ENCODE measurements around the gene SEPTIN5. TPM values are rescaled to one million over a fixed set of nuclear protein-coding genes. Genes with fewer than 3 reads are reported as not detected.

SEPTIN5 gene
- polyA plus RNA-seq, 4 donors, result 2.2 to 10.2 (median 6.1) TPM

- Histone ChIP-seq H3K27me3 (ENCODE audit: control insufficient read depth in 3 of 3, insufficient read depth in 3 of 3, low read length in 3 of 3) (peaks cover 5 to 42% (median 5%) of the 10 kb centered on the region in 3 donors), H3K36me3 (ENCODE audit: control insufficient read depth in 3 of 3, insufficient read depth in 2 of 3, low read depth in 1 of 3, low read length in 3 of 3) (no peaks in the 10 kb centered on the region), H3K9me3 (ENCODE audit: control insufficient read depth in 2 of 2, insufficient read depth in 1 of 2, low read depth in 1 of 2, low read length in 1 of 2) (no peaks in the 10 kb centered on the region), H3K4me3 (ENCODE audit: low read depth in 1 of 3, low read length in 3 of 3) (no peak overlapping the region), H3K4me1 (ENCODE audit: control insufficient read depth in 3 of 3, insufficient read depth in 2 of 3, low read depth in 1 of 3, low read length in 2 of 3) (peaks cover 0 to 7% (median 0%) of the 10 kb centered on the region in 3 donors), H3K27ac (ENCODE audit: low read depth in 1 of 3, low read length in 2 of 3) (no peak overlapping the region)
- no peak for DNase-seq
- 77 to 82% (median 81%) methylated on average over 9 of the region's 9 CpGs for WGBS, 3 donors
- FAIRE-seq, result no peak
These were observed 15.2 kb downstream of the SEPTIN5 start for GRCh38 chr22:19729507-19729906.

DNA sequence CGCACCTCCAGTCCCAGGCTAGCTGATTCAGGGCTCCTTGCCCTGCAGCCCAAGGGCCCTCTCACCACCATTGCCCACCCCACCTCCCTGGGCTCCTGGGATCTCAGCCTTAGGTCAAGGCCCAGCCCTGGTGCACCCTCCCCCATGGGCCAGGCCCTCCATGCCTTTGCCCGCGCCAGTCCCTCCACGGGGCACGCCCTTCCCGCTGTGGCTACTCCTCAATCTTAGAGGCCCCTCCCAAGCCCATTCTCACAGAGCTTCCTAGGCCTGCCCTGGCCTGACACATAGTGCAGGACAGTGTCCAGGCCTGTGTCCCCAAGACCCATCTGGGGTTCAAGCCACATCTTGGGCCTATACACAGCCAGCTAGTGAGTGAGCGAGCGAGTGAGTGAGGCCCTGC is 15.9 kb downstream of the SEPTIN5 start:
- 77 to 85% (median 85%) methylated on average over 8 of the region's 8 CpGs for WGBS, 3 donors
- no peak for FAIRE-seq

DNA sequence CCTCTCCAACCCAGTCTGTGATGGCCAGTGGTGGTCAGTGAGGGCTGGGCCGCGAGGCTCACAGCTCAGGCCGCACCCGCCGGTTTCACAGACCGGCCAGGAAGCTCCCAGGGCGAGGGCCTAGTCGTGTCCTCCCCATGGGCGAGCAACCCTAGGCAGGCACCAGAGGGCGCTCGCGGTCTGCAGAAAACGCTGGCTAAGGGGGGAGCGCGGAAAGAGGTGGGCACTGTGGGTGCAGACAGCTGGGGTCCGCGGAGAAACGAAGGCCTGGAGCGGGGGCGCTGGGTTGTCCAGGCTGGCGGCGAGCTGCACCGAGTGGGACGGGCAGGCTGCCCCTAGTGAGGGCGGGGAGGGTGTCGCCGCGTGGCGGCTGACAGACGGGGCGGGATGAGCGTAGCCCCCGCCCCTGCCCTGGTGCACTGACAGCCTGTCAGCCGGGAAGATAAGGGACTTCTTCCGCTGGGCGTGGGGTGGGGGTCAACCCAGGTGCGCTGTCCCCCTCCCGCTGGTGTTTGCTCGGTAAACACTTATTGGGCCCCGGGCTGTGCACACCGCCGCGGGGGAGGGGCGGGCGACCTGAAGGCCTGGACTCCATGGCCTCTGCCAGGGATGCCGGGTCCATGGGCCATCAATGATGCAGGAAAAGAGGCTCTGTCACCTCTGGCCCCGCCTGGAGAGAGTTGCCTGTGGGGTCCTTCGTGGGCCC is 16.5 kb downstream of the SEPTIN5 start:
- H3K36me3 ChIP-seq (ENCODE audit: control insufficient read depth in 3 of 3, insufficient read depth in 2 of 3, low read depth in 1 of 3, low read length in 3 of 3), result no peaks in the 10 kb centered on the region
- H3K27me3 ChIP-seq (ENCODE audit: control insufficient read depth in 3 of 3, insufficient read depth in 3 of 3, low read length in 3 of 3), result peaks cover 0 to 37% (median 3%) of the 10 kb centered on the region in 3 donors
- no peaks in the 10 kb centered on the region for H3K9me3 ChIP-seq (ENCODE audit: control insufficient read depth in 2 of 2, insufficient read depth in 1 of 2, low read depth in 1 of 2, low read length in 1 of 2)
- H3K4me3 ChIP-seq (ENCODE audit: low read depth in 1 of 3, low read length in 3 of 3), result peak overlapping the region in 2 of 3 donors; percentile 8 to 23
- no peak for FAIRE-seq
- H3K4me1 ChIP-seq (ENCODE audit: control insufficient read depth in 3 of 3, insufficient read depth in 2 of 3, low read depth in 1 of 3, low read length in 2 of 3), result peaks cover 0 to 7% (median 0%) of the 10 kb centered on the region in 3 donors
- no peak overlapping the region for H3K27ac ChIP-seq (ENCODE audit: low read depth in 1 of 3, low read length in 2 of 3)
- peak; percentile 62 to 87 for DNase-seq
- WGBS, 3 donors, result 2 to 5% (median 4%) methylated on average over 44 to 48 of the region's 48 CpGs

More for the DNA sequence above, 15.9 kb downstream of the SEPTIN5 start:
- no peak overlapping the region for H3K4me3 ChIP-seq (ENCODE audit: low read depth in 1 of 3, low read length in 3 of 3)
- no peak overlapping the region for H3K27ac ChIP-seq (ENCODE audit: low read depth in 1 of 3, low read length in 2 of 3)
- no peak for DNase-seq
- H3K36me3 ChIP-seq (ENCODE audit: control insufficient read depth in 3 of 3, insufficient read depth in 2 of 3, low read depth in 1 of 3, low read length in 3 of 3), result no peaks in the 10 kb centered on the region
- H3K4me1 ChIP-seq (ENCODE audit: control insufficient read depth in 3 of 3, insufficient read depth in 2 of 3, low read depth in 1 of 3, low read length in 2 of 3), result peaks cover 0 to 7% (median 0%) of the 10 kb centered on the region in 3 donors
- H3K27me3 ChIP-seq (ENCODE audit: control insufficient read depth in 3 of 3, insufficient read depth in 3 of 3, low read length in 3 of 3), result peaks cover 1 to 35% (median 3%) of the 10 kb centered on the region in 3 donors
- H3K9me3 ChIP-seq (ENCODE audit: control insufficient read depth in 2 of 2, insufficient read depth in 1 of 2, low read depth in 1 of 2, low read length in 1 of 2), result no peaks in the 10 kb centered on the region

DNA sequence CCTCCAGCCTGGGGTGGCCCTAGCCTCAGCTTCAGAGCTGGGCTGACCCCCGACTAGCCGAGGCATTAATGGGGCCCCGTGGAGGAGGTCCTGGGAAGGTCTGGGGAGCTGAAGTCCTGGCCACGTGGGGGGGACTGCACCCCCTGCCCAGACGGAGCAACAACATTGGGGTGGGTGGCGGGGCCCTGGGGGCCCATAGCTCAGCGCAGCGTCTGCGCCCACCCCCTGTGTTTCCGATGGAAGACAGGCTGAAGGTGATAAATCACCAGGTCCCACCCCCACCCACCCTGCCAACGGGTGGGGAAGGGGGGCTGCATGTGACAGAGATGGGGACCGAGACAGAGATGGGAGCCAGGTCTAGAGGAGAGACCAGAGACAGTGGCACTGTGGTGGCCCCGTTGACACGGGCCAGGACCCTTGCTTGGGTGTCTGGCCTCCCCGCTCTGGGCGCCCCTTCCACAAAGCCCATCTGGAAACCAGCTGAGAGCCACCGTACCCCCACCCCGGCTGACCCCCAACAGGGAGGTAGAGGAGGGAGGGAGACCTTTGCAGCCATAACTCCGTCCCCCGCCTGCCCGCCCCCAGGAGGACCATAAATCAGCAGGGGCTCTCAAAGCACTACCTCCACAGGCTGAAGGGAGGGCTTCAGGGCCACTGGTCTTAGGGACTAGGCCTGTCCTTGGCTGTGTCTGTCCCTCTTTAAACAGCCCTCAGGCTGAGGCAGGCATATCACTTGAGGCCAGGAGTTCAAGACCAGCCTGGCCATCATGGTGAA is 17.2 kb downstream of the SEPTIN5 start:
- H3K4me1 ChIP-seq (ENCODE audit: control insufficient read depth in 3 of 3, insufficient read depth in 2 of 3, low read depth in 1 of 3, low read length in 2 of 3), result peaks cover 0 to 7% (median 0%) of the 10 kb centered on the region in 3 donors
- FAIRE-seq, result no peak
- no peak overlapping the region for H3K4me3 ChIP-seq (ENCODE audit: low read depth in 1 of 3, low read length in 3 of 3)
- no peaks in the 10 kb centered on the region for H3K36me3 ChIP-seq (ENCODE audit: control insufficient read depth in 3 of 3, insufficient read depth in 2 of 3, low read depth in 1 of 3, low read length in 3 of 3)
- no peaks in the 10 kb centered on the region for H3K9me3 ChIP-seq (ENCODE audit: control insufficient read depth in 2 of 2, insufficient read depth in 1 of 2, low read depth in 1 of 2, low read length in 1 of 2)
- DNase-seq, result no peak
- peaks cover 0 to 44% (median 3%) of the 10 kb centered on the region in 3 donors for H3K27me3 ChIP-seq (ENCODE audit: control insufficient read depth in 3 of 3, insufficient read depth in 3 of 3, low read length in 3 of 3)
- H3K27ac ChIP-seq (ENCODE audit: low read depth in 1 of 3, low read length in 2 of 3), result no peak overlapping the region
- WGBS, 3 donors, result 60% methylated on average over 20 to 21 of the region's 21 CpGs

DNA sequence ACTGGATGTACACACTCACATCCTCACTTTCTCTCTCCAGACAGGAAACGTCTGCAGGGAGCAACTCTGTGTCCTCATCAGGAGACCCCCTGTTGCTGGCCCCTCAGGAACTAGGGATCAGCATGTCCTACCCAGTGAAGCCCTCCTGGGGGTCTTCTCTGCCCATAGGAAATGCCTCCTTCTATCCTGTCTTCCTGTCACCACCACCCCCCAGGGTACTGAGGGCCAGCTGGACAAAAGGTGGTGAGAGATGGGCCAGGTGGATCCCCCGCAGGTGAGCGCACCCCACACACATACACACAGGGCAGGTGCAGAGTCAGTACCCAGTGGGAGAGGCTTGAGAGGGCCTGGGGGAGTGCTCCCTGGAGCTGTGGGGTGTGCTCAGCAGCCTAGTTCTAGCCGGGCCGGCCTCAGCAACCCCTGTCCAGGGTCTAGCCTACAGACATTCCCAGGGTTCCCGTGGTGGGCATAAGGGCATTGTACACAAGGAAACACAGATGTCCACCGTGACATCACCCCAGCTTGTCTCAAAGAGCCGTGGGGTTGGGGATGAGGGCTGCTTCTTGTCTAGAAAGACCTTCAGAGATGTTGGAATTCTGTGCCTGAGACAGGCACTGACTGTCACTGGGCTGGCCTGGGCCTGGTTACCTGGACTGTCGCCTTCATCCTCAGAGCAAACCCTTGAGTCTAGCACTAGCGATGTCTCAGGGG is 18.3 kb downstream of the SEPTIN5 start:
- Histone ChIP-seq H3K4me1 (ENCODE audit: control insufficient read depth in 3 of 3, insufficient read depth in 2 of 3, low read depth in 1 of 3, low read length in 2 of 3) (peaks cover 0 to 7% (median 0%) of the 10 kb centered on the region in 3 donors), H3K4me3 (ENCODE audit: low read depth in 1 of 3, low read length in 3 of 3) (no peak overlapping the region), H3K27me3 (ENCODE audit: control insufficient read depth in 3 of 3, insufficient read depth in 3 of 3, low read length in 3 of 3) (peaks cover 0 to 53% (median 3%) of the 10 kb centered on the region in 3 donors), H3K36me3 (ENCODE audit: control insufficient read depth in 3 of 3, insufficient read depth in 2 of 3, low read depth in 1 of 3, low read length in 3 of 3) (no peaks in the 10 kb centered on the region), H3K9me3 (ENCODE audit: control insufficient read depth in 2 of 2, insufficient read depth in 1 of 2, low read depth in 1 of 2, low read length in 1 of 2) (no peaks in the 10 kb centered on the region), H3K27ac (ENCODE audit: low read depth in 1 of 3, low read length in 2 of 3) (no peak overlapping the region)
- no peak for FAIRE-seq
- 74 to 87% (median 79%) methylated on average over 10 of the region's 10 CpGs for WGBS, 3 donors
- DNase-seq, result no peak

DNA sequence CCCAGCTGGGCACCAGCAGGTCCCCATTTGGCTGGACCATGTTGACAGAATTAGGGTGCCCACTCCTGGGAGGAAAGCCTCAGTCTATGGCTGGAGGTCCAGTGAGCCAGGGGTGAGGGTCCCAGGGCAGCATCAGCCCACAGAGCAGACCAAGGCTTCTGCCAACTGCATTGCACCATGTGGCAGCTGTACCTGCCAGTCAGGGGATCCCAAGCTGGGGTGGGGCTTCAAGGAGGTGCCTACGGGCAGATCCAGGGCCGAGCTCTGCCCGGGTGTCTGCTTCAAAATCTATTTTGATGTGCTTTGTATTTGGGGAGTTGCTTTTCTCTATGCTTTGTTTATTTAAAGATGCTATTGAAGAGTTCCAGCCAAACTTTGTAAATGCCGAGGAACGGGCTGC is 19.5 kb downstream of the SEPTIN5 start:
- Histone ChIP-seq H3K27me3 (ENCODE audit: control insufficient read depth in 3 of 3, insufficient read depth in 3 of 3, low read length in 3 of 3) (peaks cover 0 to 56% (median 3%) of the 10 kb centered on the region in 3 donors), H3K9me3 (ENCODE audit: control insufficient read depth in 2 of 2, insufficient read depth in 1 of 2, low read depth in 1 of 2, low read length in 1 of 2) (no peaks in the 10 kb centered on the region), H3K4me3 (ENCODE audit: low read depth in 1 of 3, low read length in 3 of 3) (no peak overlapping the region), H3K4me1 (ENCODE audit: control insufficient read depth in 3 of 3, insufficient read depth in 2 of 3, low read depth in 1 of 3, low read length in 2 of 3) (peaks cover 0 to 7% (median 0%) of the 10 kb centered on the region in 3 donors), H3K36me3 (ENCODE audit: control insufficient read depth in 3 of 3, insufficient read depth in 2 of 3, low read depth in 1 of 3, low read length in 3 of 3) (no peaks in the 10 kb centered on the region), H3K27ac (ENCODE audit: low read depth in 1 of 3, low read length in 2 of 3) (no peak overlapping the region)
- FAIRE-seq (no peak), DNase-seq (no peak)
- 57 to 61% (median 61%) methylated on average over 5 of the region's 5 CpGs for WGBS, 3 donors

- FAIRE-seq (no peak), DNase-seq (no peak)
- peaks cover 0 to 52% (median 3%) of the 10 kb centered on the region in 3 donors for H3K27me3 ChIP-seq (ENCODE audit: control insufficient read depth in 3 of 3, insufficient read depth in 3 of 3, low read length in 3 of 3)
- H3K9me3 ChIP-seq (ENCODE audit: control insufficient read depth in 2 of 2, insufficient read depth in 1 of 2, low read depth in 1 of 2, low read length in 1 of 2), result no peaks in the 10 kb centered on the region
- peaks cover 0 to 7% (median 0%) of the 10 kb centered on the region in 3 donors for H3K4me1 ChIP-seq (ENCODE audit: control insufficient read depth in 3 of 3, insufficient read depth in 2 of 3, low read depth in 1 of 3, low read length in 2 of 3)
- H3K4me3 ChIP-seq (ENCODE audit: low read depth in 1 of 3, low read length in 3 of 3), result no peak overlapping the region
- WGBS, 3 donors, result 91 to 95% (median 93%) methylated on average over 7 of the region's 7 CpGs
- no peak overlapping the region for H3K27ac ChIP-seq (ENCODE audit: low read depth in 1 of 3, low read length in 2 of 3)
- H3K36me3 ChIP-seq (ENCODE audit: control insufficient read depth in 3 of 3, insufficient read depth in 2 of 3, low read depth in 1 of 3, low read length in 3 of 3), result no peaks in the 10 kb centered on the region
These were observed 19.9 kb downstream of the SEPTIN5 start for GRCh38 chr22:19734163-19734562.

- Histone ChIP-seq H3K9me3 (ENCODE audit: control insufficient read depth in 2 of 2, insufficient read depth in 1 of 2, low read depth in 1 of 2, low read length in 1 of 2) (no peaks in the 10 kb centered on the region), H3K4me3 (ENCODE audit: low read depth in 1 of 3, low read length in 3 of 3) (no peak overlapping the region), H3K27me3 (ENCODE audit: control insufficient read depth in 3 of 3, insufficient read depth in 3 of 3, low read length in 3 of 3) (peaks cover 0 to 47% (median 3%) of the 10 kb centered on the region in 3 donors), H3K4me1 (ENCODE audit: control insufficient read depth in 3 of 3, insufficient read depth in 2 of 3, low read depth in 1 of 3, low read length in 2 of 3) (peaks cover 0 to 7% (median 0%) of the 10 kb centered on the region in 3 donors), H3K27ac (ENCODE audit: low read depth in 1 of 3, low read length in 2 of 3) (no peak overlapping the region), H3K36me3 (ENCODE audit: control insufficient read depth in 3 of 3, insufficient read depth in 2 of 3, low read depth in 1 of 3, low read length in 3 of 3) (no peaks in the 10 kb centered on the region)
- no peak for FAIRE-seq
- WGBS, 3 donors, result 72 to 86% (median 75%) methylated on average over 5 of the region's 5 CpGs
- DNase-seq, result no peak
These were observed 20.6 kb downstream of the SEPTIN5 start for GRCh38 chr22:19734837-19735382.

All from small intestine (tissue), 7 donors.